GM19372 (cell line): ENCODE results near the gene STK31.
"Not testable (repeated sequence)": the region's sequence is repeated elsewhere in the genome, so short reads cannot be mapped to it uniquely, and the experiment has no call there.

ENCODE experiments used
- ATAC-seq: cut with Tn5 transposase; IDR thresholded peaks from one replicate; pipeline ENCODE4 v1.9.1; 2021; ENCODE audit warnings: mild to moderate bottlenecking, low read depth, moderate library complexity; ENCODE audit not compliant: unreplicated experiment

Gene STK31

DNA sequence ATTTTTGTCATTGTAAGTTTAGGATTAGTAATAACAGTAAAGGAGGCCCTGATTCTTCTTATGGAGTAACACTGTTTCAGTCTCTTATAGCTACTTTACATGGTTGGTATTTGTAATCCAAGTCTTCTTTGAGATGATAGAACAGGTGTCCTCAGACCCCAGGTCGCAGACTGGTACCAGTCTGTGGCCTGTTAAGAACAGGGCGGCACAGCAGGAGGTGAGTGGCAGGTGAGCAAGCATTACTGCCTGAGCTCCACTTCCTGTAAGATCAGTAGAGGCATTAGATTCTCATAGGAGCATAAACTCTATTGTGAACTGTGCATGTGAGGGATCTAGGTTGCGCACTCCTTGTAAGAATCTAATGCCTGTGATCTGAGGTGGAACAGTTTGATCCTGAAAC lies 77.3 kb downstream of the STK31 start:
- no peak for ATAC-seq

DNA sequence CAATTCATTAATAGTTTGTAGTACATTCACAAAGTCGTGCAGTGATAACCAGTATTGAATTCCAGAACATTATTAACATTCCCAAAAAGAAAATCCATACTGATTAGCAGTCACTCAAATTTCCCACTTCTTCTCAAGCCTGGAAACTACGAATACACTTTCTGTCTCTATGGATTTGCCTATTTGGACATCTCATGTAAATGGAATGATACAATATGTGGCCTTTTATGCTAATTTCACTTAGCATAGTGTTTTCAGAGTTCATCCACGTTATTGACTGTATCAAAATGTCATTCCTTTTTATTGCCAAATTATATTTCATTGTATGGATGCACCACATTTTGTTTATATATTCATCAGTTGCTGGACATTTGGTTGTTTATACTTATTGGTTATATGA lies 78.8 kb downstream of the STK31 start:
- ATAC-seq, result no peak

DNA sequence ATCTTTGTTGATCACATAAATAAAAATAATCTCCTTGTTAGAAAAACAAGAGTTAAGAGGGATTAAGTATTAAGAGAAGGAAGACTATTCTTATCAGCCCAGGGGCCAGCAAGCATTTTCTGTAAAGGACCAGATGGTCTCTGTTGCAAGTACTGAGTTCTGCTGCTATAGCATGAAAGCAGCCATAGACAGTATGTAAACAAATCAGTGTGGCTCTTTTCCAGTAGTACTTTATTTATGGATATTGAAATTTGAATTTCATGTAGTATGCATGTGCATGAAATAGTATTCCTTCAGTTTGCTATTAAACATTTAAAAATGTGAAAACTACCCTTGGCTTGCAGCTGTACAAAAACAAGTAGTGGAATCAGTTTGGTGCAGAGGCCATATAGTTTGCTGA lies 81.7 kb downstream of the STK31 start:
- no peak for ATAC-seq

DNA sequence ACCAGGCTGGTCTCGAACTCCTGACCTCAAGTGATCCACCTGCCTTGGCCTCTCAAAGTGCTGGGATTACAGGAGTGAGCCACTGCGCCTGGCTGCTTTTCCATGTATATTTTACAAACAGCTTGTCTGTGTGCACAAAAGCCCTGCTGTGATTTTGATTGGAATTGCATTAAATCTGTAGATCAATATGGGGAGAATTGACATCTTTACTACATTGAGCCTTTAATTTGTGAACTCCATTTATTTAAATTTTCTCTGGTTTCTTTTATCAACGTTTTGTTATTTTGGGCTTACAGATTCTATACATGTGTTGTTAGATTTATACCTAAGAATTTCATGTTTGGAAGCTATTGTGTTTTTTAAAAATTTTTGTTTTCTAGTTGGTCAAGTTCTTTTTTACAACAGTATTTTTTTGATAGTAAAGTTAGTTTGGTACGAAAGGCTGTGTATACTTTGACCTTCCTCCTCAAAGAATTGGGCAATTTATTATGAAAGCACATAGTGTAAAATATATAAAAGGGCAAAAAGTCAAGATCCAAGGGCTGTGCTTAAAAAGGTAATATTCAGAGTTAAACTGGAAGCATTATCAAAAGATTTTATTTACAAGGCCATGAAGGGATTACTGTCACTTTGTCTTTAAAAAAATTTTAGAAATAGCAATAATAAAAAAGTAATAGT lies 92.8 kb downstream of the STK31 start:
- no peak for ATAC-seq

DNA sequence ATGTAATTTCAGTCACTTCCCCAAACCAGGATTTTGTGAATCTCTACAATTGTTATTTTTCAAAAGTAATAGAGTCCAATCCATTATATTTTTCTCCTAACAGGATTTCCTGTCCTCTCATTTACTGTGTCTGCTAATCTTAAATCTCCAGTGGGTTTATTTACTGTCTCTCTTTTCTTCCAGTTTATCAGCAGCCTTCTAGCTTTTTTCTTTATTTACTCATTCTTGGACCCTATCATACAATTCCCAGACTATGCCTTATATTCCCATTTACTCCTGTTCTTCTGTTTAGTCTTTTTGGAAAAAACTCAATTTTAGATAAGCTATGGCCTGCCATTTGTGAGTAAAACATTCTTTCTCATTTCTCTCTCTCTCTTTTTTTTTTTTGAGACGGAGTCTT lies 94.7 kb downstream of the STK31 start:
- no peak for ATAC-seq

DNA sequence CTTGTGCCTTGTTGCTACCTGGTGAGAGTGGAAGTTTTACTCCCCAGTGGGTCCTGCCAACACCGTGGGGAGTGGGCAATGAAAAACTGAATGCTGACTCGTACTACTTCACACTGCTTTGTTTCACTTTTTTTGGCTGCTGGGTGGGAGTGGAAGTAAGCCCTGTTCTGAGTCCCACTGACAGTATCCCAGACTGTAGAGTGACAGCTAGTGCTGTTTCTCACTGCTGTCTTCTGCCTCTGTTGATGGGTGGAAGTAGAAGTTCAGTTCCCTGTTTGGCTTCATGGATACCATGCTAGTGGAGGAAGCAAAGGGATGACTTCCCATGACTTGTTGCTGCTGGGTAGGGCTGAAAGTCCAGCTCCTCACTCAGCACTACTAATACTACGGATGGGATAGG lies 98.4 kb downstream of the STK31 start:
- no peak for ATAC-seq

DNA sequence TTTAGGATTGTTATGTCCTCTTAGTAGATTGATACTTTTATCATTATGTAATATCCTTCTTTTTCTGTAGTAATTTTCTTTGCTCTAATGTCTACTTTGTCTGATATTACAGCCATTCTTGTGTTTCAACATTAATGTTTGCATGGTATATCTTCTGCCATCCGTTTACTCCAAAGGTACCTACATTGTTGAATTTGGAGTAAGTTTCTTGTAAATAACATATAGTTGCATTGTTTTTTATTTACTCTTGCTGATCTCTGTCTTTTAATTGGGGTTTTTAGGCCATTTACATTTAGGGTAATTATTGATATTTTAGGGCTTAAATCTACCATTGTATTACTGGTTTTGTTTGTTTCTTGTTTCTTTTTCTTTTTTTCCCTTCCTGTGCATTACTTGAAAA lies 100.1 kb downstream of the STK31 start:
- ATAC-seq, result no peak

DNA sequence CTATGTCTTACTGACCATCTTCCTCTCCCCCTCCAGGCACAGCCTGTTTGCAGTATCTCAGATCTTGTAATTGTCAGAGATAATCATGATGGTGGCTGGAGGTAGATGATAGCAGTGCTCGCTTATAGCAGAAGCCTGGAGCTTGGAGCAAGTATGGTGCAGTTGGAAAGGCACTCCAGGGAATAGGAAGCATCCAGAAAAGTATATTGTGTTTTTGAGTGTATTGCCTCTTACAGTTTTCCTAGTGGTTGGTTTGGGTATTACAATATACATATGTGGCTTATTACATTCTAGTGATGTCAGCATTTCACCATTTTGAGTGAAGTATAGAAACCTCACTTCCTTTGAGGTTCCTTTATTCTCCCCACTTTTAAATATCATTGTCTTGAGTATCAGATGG lies 101.5 kb downstream of the STK31 start:
- no peak for ATAC-seq

DNA sequence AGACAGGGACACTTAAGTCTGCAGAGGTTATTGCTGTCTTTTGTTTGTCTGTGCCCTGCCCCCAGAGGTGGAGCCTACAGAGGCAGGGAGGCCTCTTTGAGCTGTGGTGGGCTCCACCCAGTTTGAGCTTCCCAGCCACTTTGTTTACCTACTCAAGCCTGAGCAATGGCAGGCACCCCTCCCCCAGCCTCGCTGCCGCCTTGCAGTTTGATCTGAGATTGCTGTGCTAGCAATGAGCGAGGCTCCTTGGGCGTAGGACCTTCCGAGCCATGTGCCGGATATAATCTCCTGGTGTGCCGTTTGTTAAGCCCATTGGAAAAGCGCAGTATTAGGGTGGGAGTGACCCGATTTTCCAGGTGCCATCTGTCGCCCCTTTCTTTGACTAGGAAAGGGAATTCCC lies 118.1 kb downstream of the STK31 start:
- ATAC-seq, result not testable (repeated sequence)

DNA sequence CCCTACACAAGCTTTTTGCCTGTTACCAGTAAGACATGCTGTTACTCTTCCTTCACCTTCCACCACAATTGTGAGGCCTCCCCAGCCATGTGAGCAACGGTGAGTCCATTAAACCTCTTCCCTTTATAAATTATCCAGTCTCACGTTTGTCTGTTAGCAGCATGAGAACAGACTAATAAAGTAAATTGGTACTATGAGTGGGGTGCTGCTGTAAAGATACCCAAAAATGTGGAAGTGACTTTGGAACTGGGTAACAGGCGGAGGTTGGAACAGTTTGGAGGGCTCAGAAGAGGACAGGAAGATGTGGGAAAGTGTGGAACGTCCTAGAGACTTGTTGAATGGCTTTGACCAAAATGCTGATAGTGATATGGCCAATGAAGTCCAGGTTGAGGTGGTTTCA lies 122.7 kb downstream of the STK31 start:
- not testable (repeated sequence) for ATAC-seq

DNA sequence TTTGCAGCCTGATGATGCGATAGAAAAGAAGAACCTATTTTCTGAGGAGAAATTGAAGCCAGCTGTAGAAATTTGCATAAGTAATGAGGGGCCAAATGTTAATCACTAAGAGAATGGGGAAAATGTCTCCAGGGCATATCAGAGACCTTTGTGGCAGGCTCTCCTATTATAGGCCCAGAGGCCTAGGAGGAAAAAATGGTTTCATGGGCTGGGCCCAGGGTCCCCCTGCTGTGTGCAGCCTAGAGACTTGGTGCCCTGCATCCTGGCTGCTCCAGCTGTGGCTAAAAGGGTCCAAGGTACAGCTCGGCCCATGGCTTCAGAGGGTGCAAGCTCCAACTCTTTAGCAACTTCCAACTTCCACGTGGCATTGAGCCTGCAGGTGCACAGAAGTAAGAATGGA lies 123.4 kb downstream of the STK31 start:
- no peak for ATAC-seq

DNA sequence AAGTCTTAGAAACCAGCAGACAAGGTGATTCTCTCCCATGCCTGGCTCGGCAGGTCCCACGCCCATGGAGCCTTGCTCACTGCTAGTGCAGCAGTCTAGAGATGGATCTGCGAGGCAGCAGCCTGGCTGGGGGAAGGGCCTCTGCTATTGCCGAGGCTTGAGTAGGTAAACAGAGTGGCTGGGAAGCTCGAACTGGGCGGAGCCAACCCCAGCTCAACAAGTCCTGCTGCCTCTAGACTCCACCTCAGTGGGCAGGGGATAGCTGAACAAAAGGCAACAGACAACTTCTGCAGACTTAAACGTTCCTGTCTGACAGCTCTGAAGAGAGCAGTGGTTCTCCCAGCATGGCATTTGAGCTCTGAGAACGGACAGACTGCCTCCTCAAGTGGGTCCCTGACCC lies 134.8 kb downstream of the STK31 start:
- not testable (repeated sequence) for ATAC-seq

DNA sequence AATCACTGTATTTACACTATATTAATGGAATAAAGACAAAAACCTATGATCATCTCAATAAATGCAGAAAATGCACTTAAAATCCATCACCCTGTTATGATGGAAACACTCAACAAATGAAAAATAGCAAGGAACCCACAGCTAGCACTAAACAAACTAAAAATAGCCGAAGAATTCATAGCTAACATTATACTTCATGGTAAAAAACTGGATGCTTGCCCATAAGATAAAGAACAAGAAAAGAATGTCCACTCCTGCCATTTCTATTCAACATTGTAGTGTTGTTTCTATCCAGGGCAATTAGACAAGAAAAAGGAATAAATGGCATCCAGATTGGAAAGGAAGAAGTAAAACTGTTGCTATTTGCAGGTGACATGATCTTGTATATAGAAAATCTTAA lies 142.1 kb downstream of the STK31 start:
- ATAC-seq, result no peak

DNA sequence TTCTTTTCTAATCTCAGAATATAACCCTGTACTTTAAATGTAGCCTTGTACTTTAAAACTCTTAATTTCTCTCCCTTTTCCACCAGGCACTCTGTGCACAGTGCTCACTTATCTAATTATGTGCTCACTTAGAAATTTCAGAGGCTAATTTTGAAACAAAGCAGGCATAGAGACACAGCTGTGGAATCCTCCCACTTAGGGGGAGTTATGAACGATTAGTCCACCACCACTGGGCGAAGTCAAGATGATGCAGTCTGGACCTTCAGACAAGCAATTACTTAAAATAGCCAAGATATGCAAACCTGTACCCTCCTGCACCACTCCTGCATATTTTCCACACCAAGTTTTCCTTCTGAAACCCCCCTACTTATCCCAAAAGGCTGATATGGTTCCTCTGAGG lies 143.0 kb downstream of the STK31 start:
- ATAC-seq, result no peak

DNA sequence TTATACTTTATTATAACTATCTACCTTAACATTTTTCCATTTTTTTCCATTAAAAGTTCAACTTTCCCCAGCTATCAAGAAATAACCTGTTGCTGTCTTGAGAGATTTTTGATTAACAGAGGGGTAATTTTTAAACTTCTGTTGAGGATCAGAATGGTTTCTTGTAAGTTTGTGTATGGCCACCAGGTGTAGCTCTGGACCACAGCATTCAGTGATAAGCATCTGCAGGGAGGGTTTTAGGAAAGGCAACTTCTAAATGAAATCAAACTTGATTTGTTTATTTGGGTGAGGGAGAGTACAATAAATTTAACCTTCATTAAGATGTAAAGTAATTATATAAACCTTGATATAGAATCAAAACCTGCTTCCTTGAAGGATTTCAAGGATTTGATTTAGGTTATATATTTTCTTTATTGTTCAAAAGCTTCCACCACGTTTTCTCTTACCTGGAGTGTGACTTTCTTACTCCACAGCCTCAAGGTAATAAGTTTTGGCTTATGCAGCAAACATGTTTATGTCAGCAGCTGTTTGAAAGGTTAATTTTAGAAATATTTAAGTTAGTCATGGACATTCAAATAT lies 153.3 kb downstream of the STK31 start:
- no peak for ATAC-seq

DNA sequence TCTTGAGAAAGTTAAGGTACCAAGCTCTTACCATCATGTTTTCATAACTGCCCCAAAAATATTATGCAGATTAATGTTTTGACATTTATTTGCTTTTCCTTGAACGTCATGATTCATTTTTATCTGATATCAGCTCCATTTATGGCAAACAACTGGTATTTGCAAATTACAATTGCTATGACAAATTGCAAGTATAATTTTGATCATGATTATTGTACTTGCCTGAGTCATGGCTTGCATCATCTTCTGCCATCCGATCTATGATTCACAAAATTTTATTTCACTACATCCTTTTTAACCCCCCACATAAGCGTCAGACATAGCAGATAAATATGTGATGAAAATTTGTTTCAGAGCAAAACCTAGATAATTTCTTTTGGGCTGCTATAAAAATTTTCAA lies 155.0 kb downstream of the STK31 start:
- no peak for ATAC-seq

DNA sequence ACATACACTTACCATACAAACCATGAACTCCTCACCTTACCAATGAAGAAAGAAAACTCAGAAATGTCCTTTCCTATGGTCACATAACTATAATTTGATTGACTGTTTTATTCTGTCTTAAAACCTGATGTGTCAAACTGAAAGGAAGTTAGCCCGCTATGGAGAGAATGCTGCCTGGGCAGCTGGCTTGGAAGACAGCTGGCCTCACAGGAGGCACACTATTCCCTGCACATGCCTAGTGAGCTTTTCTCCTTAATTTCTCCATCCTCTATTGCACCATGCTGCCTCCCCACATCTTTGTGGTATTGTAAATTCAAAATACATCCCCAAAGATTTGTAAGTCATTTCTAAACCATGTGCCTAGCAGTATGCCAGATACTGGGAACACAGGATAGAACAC lies 163.3 kb downstream of the STK31 start:
- no peak for ATAC-seq

DNA sequence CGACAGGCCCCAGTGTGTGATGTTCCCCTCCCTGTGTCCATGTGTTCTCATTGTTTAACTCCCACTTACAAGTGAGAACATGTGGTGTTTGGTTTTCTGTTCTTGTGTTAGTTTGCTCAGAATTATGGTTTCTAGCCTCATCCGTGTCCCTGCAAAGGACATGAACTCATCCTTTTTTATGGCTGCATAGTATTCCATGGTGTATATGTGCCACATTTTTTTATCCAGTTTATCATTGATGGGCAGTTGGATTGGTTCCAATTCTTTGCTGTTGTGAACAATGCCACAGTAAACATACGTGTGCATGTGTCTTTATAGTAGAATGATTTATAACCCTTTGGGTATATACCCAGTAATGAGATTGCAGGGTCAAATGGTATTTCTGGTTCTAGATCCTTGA lies 166.5 kb downstream of the STK31 start:
- not testable (repeated sequence) for ATAC-seq
